Activated naive CD4-positive, alpha-beta T cell treated with anti-CD3 and anti-CD28 coated beads, Interleukin-2, amount 50 U/mL, for 24 hours (primary cell): Measurements from ENCODE around the gene MANSC1.

Source experiments
- H3K27ac Mint-ChIP-seq: one replicate; pipeline ENCODE4 v1.8.0; 2021; ENCODE audit warnings: mild to moderate bottlenecking, mixed read lengths
- H3K27me3 Mint-ChIP-seq: one replicate; pipeline ENCODE4 v1.8.0; 2021; ENCODE audit warnings: mixed read lengths
- H3K36me3 Mint-ChIP-seq: one replicate; pipeline ENCODE4 v1.8.0; 2021; ENCODE audit warnings: mixed read lengths
- H3K4me1 Mint-ChIP-seq: one replicate; pipeline ENCODE4 v1.8.0; 2021; ENCODE audit warnings: mixed read lengths
- H3K4me3 Mint-ChIP-seq: one replicate; pipeline ENCODE4 v1.8.0; 2021; ENCODE audit warnings: mild to moderate bottlenecking, mixed read lengths
- H3K9me3 Mint-ChIP-seq: one replicate; pipeline ENCODE4 v1.8.0; 2021; ENCODE audit warnings: mixed read lengths

Gene MANSC1

GRCh38 chr12:12349711-12350665, at the start of gene MANSC1:
TSS of gene MANSC1 (minus strand) at chr12:12350242. CDS start at chr12:12343314, 6,928 bp downstream.
- no peaks in the 10 kb centered on the region for H3K9me3 Mint-ChIP-seq
- no peaks in the 10 kb centered on the region for H3K27me3 Mint-ChIP-seq
- peak within 1 kb of the TSS; percentile 80 for H3K4me3 Mint-ChIP-seq
- peak within 1 kb of the TSS; percentile 70 for H3K27ac Mint-ChIP-seq
- peaks cover 52% of the 10 kb centered on the region for H3K4me1 Mint-ChIP-seq
- no peaks in the 10 kb centered on the region for H3K36me3 Mint-ChIP-seq

- Mint-ChIP-seq H3K9me3 (no peaks in the 10 kb centered on the region), H3K4me3 (no peak overlapping the region), H3K27me3 (no peaks in the 10 kb centered on the region), H3K4me1 (peaks cover 43% of the 10 kb centered on the region), H3K27ac (peak overlapping the region; percentile 11), H3K36me3 (peaks cover 15% of the 10 kb centered on the region)
These were observed 49.1 kb upstream of the MANSC1 start for GRCh38 chr12:12399161-12399560.

GRCh38 chr12:12398026-12398859, 48.2 kb upstream of the MANSC1 start:
- H3K27ac Mint-ChIP-seq = peak overlapping the region; percentile 23
- peaks cover 34% of the 10 kb centered on the region for H3K4me1 Mint-ChIP-seq
- H3K27me3 Mint-ChIP-seq = no peaks in the 10 kb centered on the region
- no peak overlapping the region for H3K4me3 Mint-ChIP-seq
- no peaks in the 10 kb centered on the region for H3K9me3 Mint-ChIP-seq
- peaks cover 15% of the 10 kb centered on the region for H3K36me3 Mint-ChIP-seq

GRCh38 chr12:12397184-12397583, 47.1 kb upstream of the MANSC1 start:
- H3K4me3 Mint-ChIP-seq = no peak overlapping the region
- peaks cover 28% of the 10 kb centered on the region for H3K4me1 Mint-ChIP-seq
- no peak overlapping the region for H3K27ac Mint-ChIP-seq
- H3K36me3 Mint-ChIP-seq = peaks cover 15% of the 10 kb centered on the region
- no peaks in the 10 kb centered on the region for H3K27me3 Mint-ChIP-seq
- H3K9me3 Mint-ChIP-seq = no peaks in the 10 kb centered on the region

- H3K9me3 Mint-ChIP-seq = no peaks in the 10 kb centered on the region
- H3K4me1 Mint-ChIP-seq = peaks cover 26% of the 10 kb centered on the region
- no peak overlapping the region for H3K27ac Mint-ChIP-seq
- no peak overlapping the region for H3K4me3 Mint-ChIP-seq
- peaks cover 15% of the 10 kb centered on the region for H3K36me3 Mint-ChIP-seq
- no peaks in the 10 kb centered on the region for H3K27me3 Mint-ChIP-seq
These were observed 46.7 kb upstream of the MANSC1 start for GRCh38 chr12:12396694-12397093.

GRCh38 chr12:12393171-12393570, 43.1 kb upstream of the MANSC1 start:
- Mint-ChIP-seq H3K9me3 (no peaks in the 10 kb centered on the region), H3K27me3 (no peaks in the 10 kb centered on the region), H3K4me3 (no peak overlapping the region), H3K4me1 (peaks cover 25% of the 10 kb centered on the region), H3K27ac (no peak overlapping the region), H3K36me3 (peaks cover 22% of the 10 kb centered on the region)

- H3K4me3 Mint-ChIP-seq = no peak overlapping the region
- no peaks in the 10 kb centered on the region for H3K27me3 Mint-ChIP-seq
- H3K9me3 Mint-ChIP-seq = no peaks in the 10 kb centered on the region
- H3K4me1 Mint-ChIP-seq = peaks cover 25% of the 10 kb centered on the region
- H3K36me3 Mint-ChIP-seq = peaks cover 20% of the 10 kb centered on the region
- no peak overlapping the region for H3K27ac Mint-ChIP-seq
These were observed 42.4 kb upstream of the MANSC1 start for GRCh38 chr12:12392413-12392812.

GRCh38 chr12:12387501-12387900, 37.5 kb upstream of the MANSC1 start:
- H3K27ac Mint-ChIP-seq = no peak overlapping the region
- H3K4me3 Mint-ChIP-seq = no peak overlapping the region
- H3K4me1 Mint-ChIP-seq = peaks cover 48% of the 10 kb centered on the region
- H3K27me3 Mint-ChIP-seq = no peaks in the 10 kb centered on the region
- H3K36me3 Mint-ChIP-seq = peaks cover 27% of the 10 kb centered on the region
- H3K9me3 Mint-ChIP-seq = no peaks in the 10 kb centered on the region

GRCh38 chr12:12384571-12385340, 34.7 kb upstream of the MANSC1 start:
- H3K4me3 Mint-ChIP-seq = no peak overlapping the region
- no peaks in the 10 kb centered on the region for H3K9me3 Mint-ChIP-seq
- peaks cover 62% of the 10 kb centered on the region for H3K4me1 Mint-ChIP-seq
- H3K27ac Mint-ChIP-seq = no peak overlapping the region
- H3K27me3 Mint-ChIP-seq = no peaks in the 10 kb centered on the region
- H3K36me3 Mint-ChIP-seq = peaks cover 28% of the 10 kb centered on the region

- H3K4me1 Mint-ChIP-seq = peaks cover 71% of the 10 kb centered on the region
- H3K4me3 Mint-ChIP-seq = no peak overlapping the region
- peaks cover 23% of the 10 kb centered on the region for H3K36me3 Mint-ChIP-seq
- peak overlapping the region; percentile 4 for H3K27ac Mint-ChIP-seq
- H3K9me3 Mint-ChIP-seq = no peaks in the 10 kb centered on the region
- no peaks in the 10 kb centered on the region for H3K27me3 Mint-ChIP-seq
These were observed 31.9 kb upstream of the MANSC1 start for GRCh38 chr12:12381982-12382381.

- Mint-ChIP-seq H3K27ac (no peak overlapping the region), H3K36me3 (peaks cover 26% of the 10 kb centered on the region), H3K4me1 (peaks cover 76% of the 10 kb centered on the region), H3K27me3 (no peaks in the 10 kb centered on the region), H3K4me3 (no peak overlapping the region), H3K9me3 (no peaks in the 10 kb centered on the region)
These were observed 31.0 kb upstream of the MANSC1 start for GRCh38 chr12:12380949-12381593.

GRCh38 chr12:12379831-12380730, 30.0 kb upstream of the MANSC1 start:
- H3K4me1 Mint-ChIP-seq = peaks cover 72% of the 10 kb centered on the region

GRCh38 chr12:12378616-12379015, 28.6 kb upstream of the MANSC1 start:
- Mint-ChIP-seq H3K36me3 (peaks cover 21% of the 10 kb centered on the region), H3K27me3 (no peaks in the 10 kb centered on the region), H3K9me3 (no peaks in the 10 kb centered on the region), H3K4me1 (peaks cover 57% of the 10 kb centered on the region), H3K4me3 (no peak overlapping the region), H3K27ac (peak overlapping the region; percentile 26)

More at GRCh38 chr12:12379831-12380730, 30.0 kb upstream of the MANSC1 start:
- Mint-ChIP-seq H3K27ac (peak overlapping the region; percentile 60), H3K36me3 (peaks cover 26% of the 10 kb centered on the region), H3K9me3 (no peaks in the 10 kb centered on the region), H3K4me3 (no peak overlapping the region), H3K27me3 (no peaks in the 10 kb centered on the region)
